Measurements from ENCODE around the gene CIDEB. TPM values are rescaled to one million over a fixed set of nuclear protein-coding genes. Genes with fewer than 3 reads are reported as not detected.

Gene CIDEB
- total RNA-seq, 1 experiment from 2014 or later: not detected

GRCh38 chr14:24325963-24326362 lies 18.2 kb upstream of the CIDEB start:
- Histone ChIP-seq H2AFZ (no peak overlapping the region), H3K27ac (no peak overlapping the region), H3K79me2 (ENCODE audit: low read depth) (no peaks in the 10 kb centered on the region), H3K4me1 (replicated peaks; ENCODE audit: insufficient read depth) (no peaks in the 10 kb centered on the region), H3K27me3 (ENCODE audit: insufficient read depth, low read depth) (no peaks in the 10 kb centered on the region), H4K20me1 (ENCODE audit: insufficient read depth) (no peaks in the 10 kb centered on the region), H3K36me3 (ENCODE audit: low read depth) (no peaks in the 10 kb centered on the region), H3K4me3 (no peak overlapping the region), H3K9me2 (ENCODE audit: insufficient read depth) (no peaks in the 10 kb centered on the region), H3K4me2 (no peak overlapping the region), H3F3A (ENCODE audit: insufficient read depth, low read depth) (no peaks in the 10 kb centered on the region), H3K9me3 (ENCODE audit: insufficient read depth, low read depth) (no peaks in the 10 kb centered on the region)
- DNase-seq: no peak
- TF ChIP-seq, protein P1, sequence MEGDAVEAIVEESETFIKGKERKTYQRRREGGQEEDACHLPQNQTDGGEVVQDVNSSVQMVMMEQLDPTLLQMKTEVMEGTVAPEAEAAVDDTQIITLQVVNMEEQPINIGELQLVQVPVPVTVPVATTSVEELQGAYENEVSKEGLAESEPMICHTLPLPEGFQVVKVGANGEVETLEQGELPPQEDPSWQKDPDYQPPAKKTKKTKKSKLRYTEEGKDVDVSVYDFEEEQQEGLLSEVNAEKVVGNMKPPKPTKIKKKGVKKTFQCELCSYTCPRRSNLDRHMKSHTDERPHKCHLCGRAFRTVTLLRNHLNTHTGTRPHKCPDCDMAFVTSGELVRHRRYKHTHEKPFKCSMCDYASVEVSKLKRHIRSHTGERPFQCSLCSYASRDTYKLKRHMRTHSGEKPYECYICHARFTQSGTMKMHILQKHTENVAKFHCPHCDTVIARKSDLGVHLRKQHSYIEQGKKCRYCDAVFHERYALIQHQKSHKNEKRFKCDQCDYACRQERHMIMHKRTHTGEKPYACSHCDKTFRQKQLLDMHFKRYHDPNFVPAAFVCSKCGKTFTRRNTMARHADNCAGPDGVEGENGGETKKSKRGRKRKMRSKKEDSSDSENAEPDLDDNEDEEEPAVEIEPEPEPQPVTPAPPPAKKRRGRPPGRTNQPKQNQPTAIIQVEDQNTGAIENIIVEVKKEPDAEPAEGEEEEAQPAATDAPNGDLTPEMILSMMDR (conservative IDR thresholded peaks at IDR 0.05): no peak
- no peak for TF ChIP-seq EZH2 (IDR thresholded peaks at IDR 0.05; ENCODE audit: low read depth)
- no TSS peak for BruUV-seq (replicated peaks)
- POLR2A ChIA-PET (ENCODE audit: unreplicated experiment): no interaction called here
- intact Hi-C loops (cut with micrococcal nuclease; ENCODE audit: unreplicated experiment): no loop called here
- CTCF ChIA-PET: no interaction called here

- H3K4me3 ChIP-seq: no peak overlapping the region
- H3K9me2 ChIP-seq (ENCODE audit: insufficient read depth): no peaks in the 10 kb centered on the region
- POLR2A ChIA-PET (ENCODE audit: unreplicated experiment): no interaction called here
- no peaks in the 10 kb centered on the region for H3K9me3 ChIP-seq (ENCODE audit: insufficient read depth, low read depth)
- H3K4me2 ChIP-seq: no peak overlapping the region
- no peaks in the 10 kb centered on the region for H3K4me1 ChIP-seq (replicated peaks; ENCODE audit: insufficient read depth)
- CTCF ChIA-PET: no interaction called here
- no peak for DNase-seq
- no peak overlapping the region for H2AFZ ChIP-seq
- no peaks in the 10 kb centered on the region for H4K20me1 ChIP-seq (ENCODE audit: insufficient read depth)
- intact Hi-C loops (cut with micrococcal nuclease; ENCODE audit: unreplicated experiment): no loop called here
- no peaks in the 10 kb centered on the region for H3F3A ChIP-seq (ENCODE audit: insufficient read depth, low read depth)
- no peak overlapping the region for H3K27ac ChIP-seq
- no peaks in the 10 kb centered on the region for H3K36me3 ChIP-seq (ENCODE audit: low read depth)
- TF ChIP-seq EZH2 (IDR thresholded peaks at IDR 0.05; ENCODE audit: low read depth): no peak
- TF ChIP-seq, protein P1 (conservative IDR thresholded peaks at IDR 0.05): no peak
- no peaks in the 10 kb centered on the region for H3K79me2 ChIP-seq (ENCODE audit: low read depth)
- BruUV-seq (replicated peaks): no TSS peak
- no peaks in the 10 kb centered on the region for H3K27me3 ChIP-seq (ENCODE audit: insufficient read depth, low read depth)
Measured at GRCh38 chr14:24325041-24325530, 17.3 kb upstream of the CIDEB start.

DNA sequence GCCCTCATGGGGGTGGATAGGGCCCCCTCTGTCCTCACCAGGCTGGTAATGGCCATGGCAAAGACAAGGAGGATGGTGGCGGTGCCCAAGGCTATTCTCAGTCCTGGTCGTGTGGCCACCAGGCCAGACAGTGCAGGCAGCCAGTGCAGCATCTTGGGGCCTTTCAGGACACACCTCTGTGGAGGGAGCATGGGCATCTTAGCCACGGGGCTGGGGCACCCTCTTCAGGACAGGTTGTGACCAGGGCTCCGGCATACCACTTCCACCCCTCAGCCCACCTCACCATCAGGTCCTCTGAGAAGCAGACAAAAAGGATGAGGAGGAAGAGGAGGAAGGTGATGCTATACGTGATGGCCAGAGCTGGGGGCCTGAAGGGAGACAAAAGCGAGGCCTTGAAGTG lies 16.2 kb upstream of the CIDEB start:
- Histone ChIP-seq H3K36me3 (ENCODE audit: low read depth) (no peaks in the 10 kb centered on the region), H3K4me2 (no peak overlapping the region), H3K4me1 (replicated peaks; ENCODE audit: insufficient read depth) (no peaks in the 10 kb centered on the region), H3F3A (ENCODE audit: insufficient read depth, low read depth) (no peaks in the 10 kb centered on the region), H3K4me3 (no peak overlapping the region), H3K9me2 (ENCODE audit: insufficient read depth) (no peaks in the 10 kb centered on the region), H2AFZ (no peak overlapping the region), H3K27ac (no peak overlapping the region), H3K9me3 (ENCODE audit: insufficient read depth, low read depth) (no peaks in the 10 kb centered on the region), H3K79me2 (ENCODE audit: low read depth) (no peaks in the 10 kb centered on the region), H3K27me3 (ENCODE audit: insufficient read depth, low read depth) (no peaks in the 10 kb centered on the region), H4K20me1 (ENCODE audit: insufficient read depth) (no peaks in the 10 kb centered on the region)
- ChIA-PET POLR2A (ENCODE audit: unreplicated experiment) (no interaction called here), CTCF (no interaction called here)
- TF ChIP-seq, protein P1 (conservative IDR thresholded peaks at IDR 0.05): no peak
- TF ChIP-seq EZH2 (IDR thresholded peaks at IDR 0.05; ENCODE audit: low read depth): no peak
- intact Hi-C loops (cut with micrococcal nuclease; ENCODE audit: unreplicated experiment): no loop called here
- no TSS peak for BruUV-seq (replicated peaks)
- DNase-seq: no peak

Data from PC-9 (cell line).